GM10847 (cell line): ENCODE data around the gene CALR.

Experiments used
- POLR2A ChIP-seq: IDR thresholded peaks from 2 replicates; pipeline ENCODE4 v1.6.1; 2011; ENCODE audit not compliant: insufficient read length; ENCODE audit errors: extremely low read depth

The CALR gene

GRCh38 chr19:12986726-12987125 lies 48.3 kb downstream of the CALR start:
- TF ChIP-seq POLR2A = no peak

DNA sequence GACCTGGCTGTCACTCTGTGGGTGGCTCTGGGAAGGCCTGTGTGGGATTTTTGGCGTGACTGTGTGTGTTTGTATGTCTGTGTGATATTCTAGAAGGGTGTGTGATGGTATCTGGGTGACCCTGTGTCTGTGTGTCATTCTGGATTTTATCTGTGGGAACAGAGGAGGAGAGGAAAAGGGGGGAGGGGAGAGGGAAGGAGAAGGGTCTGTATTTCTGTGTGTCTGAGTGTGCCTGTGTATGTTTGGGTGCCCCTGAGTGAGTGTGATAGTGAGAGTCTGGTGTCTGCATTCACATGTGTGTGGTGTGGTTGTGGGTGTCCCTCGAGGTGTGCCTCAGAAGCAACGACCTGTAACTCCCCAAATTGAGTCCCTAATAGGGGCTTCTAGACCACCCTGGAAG lies 48.8 kb downstream of the CALR start:
- TF ChIP-seq POLR2A = no peak

- TF ChIP-seq POLR2A = no peak
These were observed 49.4 kb downstream of the CALR start for GRCh38 chr19:12987781-12988180.

- TF ChIP-seq POLR2A = no peak
These were observed 52.0 kb downstream of the CALR start for GRCh38 chr19:12990431-12990830.

GRCh38 chr19:12990853-12991252 lies 52.4 kb downstream of the CALR start:
- TF ChIP-seq POLR2A = no peak

GRCh38 chr19:12991296-12991695 lies 52.9 kb downstream of the CALR start:
- no peak for TF ChIP-seq POLR2A

GRCh38 chr19:12992729-12993128 lies 54.3 kb downstream of the CALR start:
- TF ChIP-seq POLR2A = no peak

DNA sequence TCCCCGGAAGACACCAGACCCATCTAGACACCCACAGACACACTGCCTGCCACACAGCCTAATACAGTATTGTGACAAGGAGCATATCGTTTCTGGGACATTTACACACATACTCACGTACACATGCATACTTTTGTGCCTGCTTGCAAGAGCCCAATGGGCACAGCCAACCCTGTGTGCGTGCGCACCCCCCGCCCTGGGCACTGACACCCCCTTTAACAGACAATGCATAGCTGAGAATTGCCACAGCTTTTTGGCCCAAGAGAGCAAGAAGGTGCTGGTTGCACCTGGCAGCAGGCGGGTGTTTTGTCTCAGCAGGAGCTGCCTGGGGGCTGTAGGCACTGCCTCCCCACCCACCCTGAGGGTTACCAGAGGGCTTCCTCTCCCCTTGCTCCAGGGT lies 55.2 kb downstream of the CALR start:
- no peak for TF ChIP-seq POLR2A
